DOHH2 (cell line): Measurements from ENCODE around the gene NLRP1.

ENCODE experiments used
- EZH2phosphoT487 ChIP-seq: fragments of 200-600 bp; sonication (generic); IDR thresholded peaks from 2 replicates; pipeline ENCODE4 v1.6.1; 2017; ENCODE audit warnings: borderline replicate concordance, mild to moderate bottlenecking, antibody characterized with exemption, low read length, moderate library complexity, mixed read lengths
- TF ChIP-seq, protein P1 (sequence below): fragments of 200-600 bp; sonication (generic); IDR thresholded peaks from one replicate; pipeline ENCODE4 v1.5.1; 2014; ENCODE audit warnings: antibody characterized with exemption, mild to moderate bottlenecking, low read depth, low read length; ENCODE audit not compliant: poor library complexity, severe bottlenecking

DNA sequence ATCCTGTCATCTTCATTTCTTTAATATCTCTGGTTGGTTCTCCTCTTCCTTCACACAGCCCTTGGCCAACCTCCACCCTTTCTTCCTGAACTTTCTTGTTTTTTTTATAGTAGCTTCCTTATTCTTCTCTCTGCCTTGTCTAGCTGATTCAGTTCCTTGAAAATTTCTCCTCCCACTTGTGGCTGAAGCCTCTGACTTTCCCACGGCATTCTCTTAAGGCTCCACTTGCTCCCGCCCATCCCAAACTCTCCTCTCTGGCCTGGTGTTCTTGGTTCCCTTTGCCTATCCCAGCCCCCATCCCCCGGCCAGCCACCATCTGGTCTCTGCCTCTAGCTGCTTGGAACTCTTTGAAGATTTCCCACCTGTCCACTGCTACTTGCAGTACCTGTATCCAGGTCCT lies 29.1 kb downstream of the NLRP1 start:
- TF ChIP-seq, protein P1, sequence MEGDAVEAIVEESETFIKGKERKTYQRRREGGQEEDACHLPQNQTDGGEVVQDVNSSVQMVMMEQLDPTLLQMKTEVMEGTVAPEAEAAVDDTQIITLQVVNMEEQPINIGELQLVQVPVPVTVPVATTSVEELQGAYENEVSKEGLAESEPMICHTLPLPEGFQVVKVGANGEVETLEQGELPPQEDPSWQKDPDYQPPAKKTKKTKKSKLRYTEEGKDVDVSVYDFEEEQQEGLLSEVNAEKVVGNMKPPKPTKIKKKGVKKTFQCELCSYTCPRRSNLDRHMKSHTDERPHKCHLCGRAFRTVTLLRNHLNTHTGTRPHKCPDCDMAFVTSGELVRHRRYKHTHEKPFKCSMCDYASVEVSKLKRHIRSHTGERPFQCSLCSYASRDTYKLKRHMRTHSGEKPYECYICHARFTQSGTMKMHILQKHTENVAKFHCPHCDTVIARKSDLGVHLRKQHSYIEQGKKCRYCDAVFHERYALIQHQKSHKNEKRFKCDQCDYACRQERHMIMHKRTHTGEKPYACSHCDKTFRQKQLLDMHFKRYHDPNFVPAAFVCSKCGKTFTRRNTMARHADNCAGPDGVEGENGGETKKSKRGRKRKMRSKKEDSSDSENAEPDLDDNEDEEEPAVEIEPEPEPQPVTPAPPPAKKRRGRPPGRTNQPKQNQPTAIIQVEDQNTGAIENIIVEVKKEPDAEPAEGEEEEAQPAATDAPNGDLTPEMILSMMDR = no peak
- no peak for TF ChIP-seq EZH2phosphoT487
